ENCODE data around the gene SLC6A12.

GRCh38 chr12:263574-263973, 49.6 kb upstream of the SLC6A12 start:
- TF ChIP-seq, protein P1, sequence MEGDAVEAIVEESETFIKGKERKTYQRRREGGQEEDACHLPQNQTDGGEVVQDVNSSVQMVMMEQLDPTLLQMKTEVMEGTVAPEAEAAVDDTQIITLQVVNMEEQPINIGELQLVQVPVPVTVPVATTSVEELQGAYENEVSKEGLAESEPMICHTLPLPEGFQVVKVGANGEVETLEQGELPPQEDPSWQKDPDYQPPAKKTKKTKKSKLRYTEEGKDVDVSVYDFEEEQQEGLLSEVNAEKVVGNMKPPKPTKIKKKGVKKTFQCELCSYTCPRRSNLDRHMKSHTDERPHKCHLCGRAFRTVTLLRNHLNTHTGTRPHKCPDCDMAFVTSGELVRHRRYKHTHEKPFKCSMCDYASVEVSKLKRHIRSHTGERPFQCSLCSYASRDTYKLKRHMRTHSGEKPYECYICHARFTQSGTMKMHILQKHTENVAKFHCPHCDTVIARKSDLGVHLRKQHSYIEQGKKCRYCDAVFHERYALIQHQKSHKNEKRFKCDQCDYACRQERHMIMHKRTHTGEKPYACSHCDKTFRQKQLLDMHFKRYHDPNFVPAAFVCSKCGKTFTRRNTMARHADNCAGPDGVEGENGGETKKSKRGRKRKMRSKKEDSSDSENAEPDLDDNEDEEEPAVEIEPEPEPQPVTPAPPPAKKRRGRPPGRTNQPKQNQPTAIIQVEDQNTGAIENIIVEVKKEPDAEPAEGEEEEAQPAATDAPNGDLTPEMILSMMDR (IDR thresholded peaks at IDR 0.05), result no peak
- TF ChIP-seq POLR2A (IDR thresholded peaks at IDR 0.05) (no peak), EP300 (IDR thresholded peaks at IDR 0.05; ENCODE audit: low read depth) (no peak)
